GM13977 (cell line): ENCODE data around the gene CTNNA2.

Experiments used
- DNase-seq: peaks from one replicate; pipeline ENCODE4 v3.0.0; 2012; ENCODE audit warnings: low spot score
- CTCF ChIP-seq: IDR thresholded peaks from 2 replicates; pipeline ENCODE4 v1.5.1; 2012; ENCODE audit warnings: mild to moderate bottlenecking, control low read depth; ENCODE audit not compliant: insufficient read depth; ENCODE audit errors: extremely low read depth, missing control alignments
- in situ Hi-C: fragments of 300-500 bp; cut with MboI; formaldehyde crosslinking; loops from one replicate; pipeline ENCODE4 v1.12.0; 2022; ENCODE audit warnings: low sequenced_read_pairs, low pct_unique_long_range_greater_than_20kb, mixed read lengths, inconsistent platforms; ENCODE audit not compliant: unreplicated experiment

The CTNNA2 gene

GRCh38 chr2:80437959-80438358 is 925.1 kb downstream of the CTNNA2 start:
- TF ChIP-seq CTCF = no peak
- no peak for DNase-seq
- in situ Hi-C loops = no loop called here

- no peak for DNase-seq
- no peak for TF ChIP-seq CTCF
- in situ Hi-C loops = no loop called here
These were observed 925.8 kb downstream of the CTNNA2 start for GRCh38 chr2:80438686-80439085.

- no peak for TF ChIP-seq CTCF
- in situ Hi-C loops = no loop called here
- DNase-seq = no peak
These were observed 941.8 kb downstream of the CTNNA2 start for GRCh38 chr2:80454628-80455027.

- no peak for DNase-seq
- TF ChIP-seq CTCF = no peak
- in situ Hi-C loops = no loop called here
These were observed 946.2 kb downstream of the CTNNA2 start for GRCh38 chr2:80459028-80459427.

- DNase-seq = peak; percentile 11
- TF ChIP-seq CTCF = no peak
- in situ Hi-C loops = no loop called here
These were observed 948.8 kb downstream of the CTNNA2 start for GRCh38 chr2:80461505-80462197.

- no peak for DNase-seq
- no peak for TF ChIP-seq CTCF
- in situ Hi-C loops = no loop called here
These were observed 949.8 kb downstream of the CTNNA2 start for GRCh38 chr2:80462654-80463053.

GRCh38 chr2:80464275-80464674 is 951.4 kb downstream of the CTNNA2 start:
- no peak for TF ChIP-seq CTCF
- no peak for DNase-seq
- in situ Hi-C loops = no loop called here
